Neural progenitor cell (in vitro differentiated cells): ENCODE data around the gene PARP8. TPM values are rescaled to one million over a fixed set of nuclear protein-coding genes. Genes with fewer than 3 reads are reported as not detected.
"Not testable (repeated sequence)": the region's sequence is repeated elsewhere in the genome, so short reads cannot be mapped to it uniquely, and the experiment has no call there.

Experiments
- DNase-seq: peaks from one replicate; pipeline ENCODE4 v3.0.0-alpha.2; 2016; ENCODE audit warnings: low spot score
- H2AFZ ChIP-seq: fragments of 200-600 bp; sonication (generic); replicated peaks from 2 replicates; pipeline ENCODE4 v1.6.1; 2016; ENCODE audit warnings: antibody characterized with exemption
- H3F3A ChIP-seq: fragments of 200-600 bp; sonication (generic); 2 replicates; pipeline ENCODE4 v1.6.1; 2016; ENCODE audit warnings: antibody characterized with exemption, low read depth
- H3K27ac ChIP-seq: fragments of 200-600 bp; sonication (generic); 2 replicates; pipeline ENCODE4 v1.5.1; 2016; ENCODE audit warnings: mild to moderate bottlenecking
- H3K27me3 ChIP-seq: fragments of 200-600 bp; sonication (generic); 2 replicates; pipeline ENCODE4 v1.6.1; 2016; ENCODE audit warnings: mild to moderate bottlenecking, moderate library complexity
- H3K36me3 ChIP-seq: fragments of 200-600 bp; sonication (generic); 2 replicates; pipeline ENCODE4 v1.5.1; 2016
- H3K4me1 ChIP-seq: fragments of 200-600 bp; sonication (generic); 2 replicates; pipeline ENCODE4 v1.6.1; 2016; ENCODE audit warnings: mixed run types
- H3K4me2 ChIP-seq: fragments of 200-600 bp; sonication (generic); 2 replicates; pipeline ENCODE4 v1.6.1; 2016
- H3K4me3 ChIP-seq: fragments of 200-600 bp; sonication (generic); 2 replicates; pipeline ENCODE4 v1.5.1; 2016
- H3K79me2 ChIP-seq: fragments of 200-600 bp; sonication (generic); 2 replicates; pipeline ENCODE4 v1.6.1; 2016; ENCODE audit warnings: low read depth
- H3K9ac ChIP-seq: fragments of 200-600 bp; sonication (generic); 2 replicates; pipeline ENCODE4 v1.6.1; 2016
- H3K9me3 ChIP-seq: fragments of 200-600 bp; sonication (generic); 2 replicates; pipeline ENCODE4 v1.5.1; 2016; ENCODE audit warnings: low read depth
- H4K20me1 ChIP-seq: fragments of 200-600 bp; sonication (generic); 2 replicates; pipeline ENCODE4 v1.6.1; 2016; ENCODE audit warnings: low read depth
- H3K27ac Mint-ChIP-seq: 3 replicates; pipeline ENCODE4 v1.8.0; 2021; ENCODE audit warnings: mixed read lengths
- H3K27me3 Mint-ChIP-seq: 2 replicates; pipeline ENCODE4 v1.8.0; 2022; ENCODE audit warnings: low read depth, mild to moderate bottlenecking, inconsistent platforms, moderate library complexity, mixed read lengths; ENCODE audit not compliant: insufficient read depth
- H3K36me3 Mint-ChIP-seq: 3 replicates; pipeline ENCODE4 v1.8.0; 2021; ENCODE audit warnings: mixed read lengths
- H3K4me1 Mint-ChIP-seq: 3 replicates; pipeline ENCODE4 v1.8.0; 2021; ENCODE audit warnings: mixed read lengths
- H3K4me3 Mint-ChIP-seq: 3 replicates; pipeline ENCODE4 v1.8.0; 2021; ENCODE audit warnings: mild to moderate bottlenecking, moderate library complexity, mixed read lengths
- H3K9me3 Mint-ChIP-seq: 3 replicates; pipeline ENCODE4 v1.8.0; 2020; ENCODE audit warnings: mixed read lengths
- EZH2 ChIP-seq: fragments of 200-600 bp; sonication (generic); IDR thresholded peaks from 2 replicates; pipeline ENCODE4 v1.6.1; 2017; ENCODE audit warnings: antibody characterized with exemption, mild to moderate bottlenecking, moderate library complexity
- EZH2phosphoT487 ChIP-seq: fragments of 200-600 bp; sonication (generic); IDR thresholded peaks from 2 replicates; pipeline ENCODE4 v1.6.1; 2017; ENCODE audit warnings: antibody characterized with exemption
- total RNA-seq: library from RNA; depleted of rRNA; stranded (reverse); fragments of >200 nt; gene quantifications from 2 replicates; pipeline ENCODE4 v1.2.3, GENCODE V29; 2015; ENCODE audit warnings: low replicate concordance
- TF ChIP-seq, protein P1 (sequence below): fragments of 200-600 bp; sonication (generic); IDR thresholded peaks from 2 replicates; pipeline ENCODE4 v1.5.1; 2017; ENCODE audit warnings: antibody characterized with exemption, mild to moderate bottlenecking

PARP8 gene
- total RNA-seq, 1 donor from 2014 or later: 38.9 TPM

DNA sequence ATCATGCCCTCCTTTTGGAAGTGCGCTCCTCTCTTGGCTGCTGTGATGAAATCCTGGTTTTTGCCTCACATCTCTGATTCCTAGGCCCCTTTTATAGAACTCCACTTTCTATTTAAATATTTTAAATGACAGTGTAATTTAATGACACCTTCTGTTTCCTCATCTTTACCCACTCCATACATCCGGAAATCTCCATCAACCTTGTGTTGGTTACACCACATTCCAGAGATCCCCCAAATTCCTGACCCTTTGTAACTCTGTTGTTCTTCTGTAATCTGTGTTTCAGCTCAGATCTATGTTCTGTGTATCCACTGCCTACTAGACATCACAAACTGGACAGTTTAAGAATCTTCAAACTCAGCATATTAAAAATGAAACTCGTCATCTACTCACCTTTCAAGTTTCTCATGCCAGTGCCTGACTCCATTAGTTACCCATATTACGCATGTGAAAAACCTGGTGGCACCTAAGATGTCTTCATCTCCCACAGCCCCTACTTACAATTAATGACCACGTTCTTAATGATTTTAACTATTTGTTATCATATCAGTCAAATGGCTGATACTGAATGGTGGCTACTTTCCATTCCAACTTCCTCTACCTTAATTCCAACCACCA, 25.1 kb downstream of the PARP8 start:
- Histone ChIP-seq H3K27ac (peak overlapping the region; percentile 71), H3K79me2 (peaks cover 88% of the 10 kb centered on the region)

DNA sequence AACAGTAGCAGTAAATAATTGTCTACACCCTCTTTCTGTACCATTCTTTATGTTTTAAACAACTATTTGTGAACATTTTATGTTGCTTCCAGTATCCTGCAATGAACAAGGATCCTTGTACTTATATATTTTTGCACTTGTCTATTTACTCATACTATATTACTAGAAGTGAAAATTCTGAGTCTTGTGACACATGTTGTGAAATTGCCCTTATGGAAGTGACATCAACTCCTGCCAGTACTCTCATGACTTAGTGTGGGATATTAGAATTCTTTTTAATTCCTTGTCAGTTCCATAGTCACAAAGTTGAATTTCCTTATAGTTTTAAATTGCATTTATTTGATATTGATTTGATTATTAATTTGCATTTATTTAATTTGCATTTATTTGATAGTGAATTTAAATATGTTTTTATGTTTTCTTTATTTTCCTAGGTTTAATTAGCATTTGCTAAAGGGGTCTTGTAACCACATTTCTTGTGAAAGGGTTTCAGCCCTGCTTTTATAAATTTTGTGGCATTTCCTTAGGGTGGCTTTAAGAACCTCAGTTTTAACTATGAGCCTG, 27.7 kb downstream of the PARP8 start:
- peaks cover 10% of the 10 kb centered on the region for H4K20me1 ChIP-seq

More for the DNA sequence above, 25.1 kb downstream of the PARP8 start:
- H3K4me3 ChIP-seq: no peak overlapping the region
- H3K27me3 Mint-ChIP-seq: peaks cover 5% of the 10 kb centered on the region
- H3K27ac Mint-ChIP-seq: no peak overlapping the region
- peaks cover 11% of the 10 kb centered on the region for H3K9me3 Mint-ChIP-seq
- no peak overlapping the region for H3K4me3 Mint-ChIP-seq
- H4K20me1 ChIP-seq: peaks cover 7% of the 10 kb centered on the region
- no peak overlapping the region for H3K9ac ChIP-seq
- peaks cover 37% of the 10 kb centered on the region for H3K4me1 ChIP-seq
- DNase-seq: peak; percentile 30
- no peaks in the 10 kb centered on the region for H3K36me3 ChIP-seq
- H3K4me1 Mint-ChIP-seq: no peaks in the 10 kb centered on the region
- peaks cover 15% of the 10 kb centered on the region for H3K36me3 Mint-ChIP-seq
- H3K27me3 ChIP-seq: no peaks in the 10 kb centered on the region
- H3K4me2 ChIP-seq: no peak overlapping the region
- no peaks in the 10 kb centered on the region for H3K9me3 ChIP-seq
- no peak for TF ChIP-seq EZH2
- TF ChIP-seq, protein P1, sequence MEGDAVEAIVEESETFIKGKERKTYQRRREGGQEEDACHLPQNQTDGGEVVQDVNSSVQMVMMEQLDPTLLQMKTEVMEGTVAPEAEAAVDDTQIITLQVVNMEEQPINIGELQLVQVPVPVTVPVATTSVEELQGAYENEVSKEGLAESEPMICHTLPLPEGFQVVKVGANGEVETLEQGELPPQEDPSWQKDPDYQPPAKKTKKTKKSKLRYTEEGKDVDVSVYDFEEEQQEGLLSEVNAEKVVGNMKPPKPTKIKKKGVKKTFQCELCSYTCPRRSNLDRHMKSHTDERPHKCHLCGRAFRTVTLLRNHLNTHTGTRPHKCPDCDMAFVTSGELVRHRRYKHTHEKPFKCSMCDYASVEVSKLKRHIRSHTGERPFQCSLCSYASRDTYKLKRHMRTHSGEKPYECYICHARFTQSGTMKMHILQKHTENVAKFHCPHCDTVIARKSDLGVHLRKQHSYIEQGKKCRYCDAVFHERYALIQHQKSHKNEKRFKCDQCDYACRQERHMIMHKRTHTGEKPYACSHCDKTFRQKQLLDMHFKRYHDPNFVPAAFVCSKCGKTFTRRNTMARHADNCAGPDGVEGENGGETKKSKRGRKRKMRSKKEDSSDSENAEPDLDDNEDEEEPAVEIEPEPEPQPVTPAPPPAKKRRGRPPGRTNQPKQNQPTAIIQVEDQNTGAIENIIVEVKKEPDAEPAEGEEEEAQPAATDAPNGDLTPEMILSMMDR: no peak
- no peak for TF ChIP-seq EZH2phosphoT487
- no peak overlapping the region for H2AFZ ChIP-seq
- H3F3A ChIP-seq: peaks cover 7% of the 10 kb centered on the region

DNA sequence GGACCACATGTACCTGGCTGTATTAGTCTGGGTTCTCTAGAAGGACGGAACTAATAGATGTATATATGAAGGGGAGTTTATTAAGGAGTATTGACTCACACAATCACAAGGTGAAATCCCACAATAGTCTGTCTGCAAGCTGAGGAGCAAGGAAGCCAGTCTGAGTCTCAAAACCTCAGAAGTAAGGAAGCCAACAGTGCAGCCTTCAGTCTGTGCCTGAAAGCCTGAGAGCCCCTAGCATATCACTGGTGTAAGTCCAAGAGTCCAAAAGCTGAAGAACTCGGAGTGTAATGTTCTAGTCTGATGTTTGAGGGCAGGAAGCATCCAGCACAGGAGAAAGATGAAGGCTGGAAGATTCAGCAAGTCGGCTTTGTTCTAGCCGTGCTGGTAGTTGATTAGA, 28.2 kb downstream of the PARP8 start:
- not testable (repeated sequence) for H3K36me3 Mint-ChIP-seq, H3K4me3 ChIP-seq, DNase-seq, H3K9me3 ChIP-seq, H3K36me3 ChIP-seq, H3K4me3 Mint-ChIP-seq, H3K27me3 Mint-ChIP-seq, H3F3A ChIP-seq, H3K27ac Mint-ChIP-seq, H3K9me3 Mint-ChIP-seq, H2AFZ ChIP-seq, H3K27ac ChIP-seq, H3K4me1 Mint-ChIP-seq, H3K4me2 ChIP-seq, H3K9ac ChIP-seq, H3K27me3 ChIP-seq
- peaks cover 90% of the 10 kb centered on the region for H3K79me2 ChIP-seq
- peaks cover 10% of the 10 kb centered on the region for H4K20me1 ChIP-seq
- peaks cover 39% of the 10 kb centered on the region for H3K4me1 ChIP-seq

More for the DNA sequence above, 27.7 kb downstream of the PARP8 start:
- Mint-ChIP-seq H3K4me3 (no peak overlapping the region), H3K36me3 (peaks cover 6% of the 10 kb centered on the region), H3K27ac (no peak overlapping the region), H3K4me1 (no peaks in the 10 kb centered on the region), H3K9me3 (no peaks in the 10 kb centered on the region), H3K27me3 (peaks cover 2% of the 10 kb centered on the region)
- no peak for TF ChIP-seq EZH2
- Histone ChIP-seq H2AFZ (no peak overlapping the region), H3K79me2 (peaks cover 90% of the 10 kb centered on the region), H3K9ac (no peak overlapping the region), H3K4me2 (no peak overlapping the region), H3K9me3 (no peaks in the 10 kb centered on the region), H3K27ac (no peak overlapping the region), H3K4me1 (peaks cover 39% of the 10 kb centered on the region), H3K36me3 (no peaks in the 10 kb centered on the region), H3F3A (peaks cover 7% of the 10 kb centered on the region), H3K27me3 (no peaks in the 10 kb centered on the region), H3K4me3 (no peak overlapping the region)
- DNase-seq: no peak

DNA sequence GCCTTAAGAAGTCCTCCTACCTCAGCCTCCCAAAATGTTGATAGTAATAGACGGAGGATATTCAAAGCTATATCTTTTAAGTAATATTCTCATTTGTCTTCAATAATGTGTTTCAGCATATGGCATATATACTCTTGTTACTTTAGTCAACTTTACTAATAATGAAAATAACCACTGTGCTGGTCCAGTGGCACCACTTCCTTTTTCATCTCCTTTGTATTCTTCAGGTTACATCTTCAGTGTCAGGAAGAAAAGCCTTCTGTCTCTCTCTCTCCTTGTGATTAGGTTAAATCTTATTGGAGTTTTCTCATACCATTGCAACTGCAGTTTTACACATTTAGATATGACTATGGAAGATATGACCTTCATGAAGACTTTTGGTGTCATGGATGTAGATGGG, 31.3 kb downstream of the PARP8 start:
- Histone ChIP-seq H3F3A (peaks cover 6% of the 10 kb centered on the region), H2AFZ (no peak overlapping the region), H3K9me3 (no peaks in the 10 kb centered on the region), H3K27me3 (no peaks in the 10 kb centered on the region), H4K20me1 (peaks cover 11% of the 10 kb centered on the region), H3K27ac (no peak overlapping the region), H3K9ac (no peak overlapping the region), H3K79me2 (peaks cover 99% of the 10 kb centered on the region), H3K4me2 (no peak overlapping the region), H3K4me1 (peaks cover 19% of the 10 kb centered on the region), H3K4me3 (no peak overlapping the region), H3K36me3 (no peaks in the 10 kb centered on the region)
- no peak for DNase-seq
- H3K4me1 Mint-ChIP-seq: no peaks in the 10 kb centered on the region
- no peak overlapping the region for H3K27ac Mint-ChIP-seq
- H3K4me3 Mint-ChIP-seq: no peak overlapping the region
- peaks cover 7% of the 10 kb centered on the region for H3K36me3 Mint-ChIP-seq
- H3K27me3 Mint-ChIP-seq: no peaks in the 10 kb centered on the region
- H3K9me3 Mint-ChIP-seq: no peaks in the 10 kb centered on the region
- TF ChIP-seq, protein P1: no peak
- no peak for TF ChIP-seq EZH2phosphoT487
- no peak for TF ChIP-seq EZH2
